ENCODE measurements around the gene KIAA1191. TPM values are rescaled to one million over a fixed set of nuclear protein-coding genes. Genes with fewer than 3 reads are reported as not detected.
"Not testable (repeated sequence)": the region's sequence is repeated elsewhere in the genome, so short reads cannot be mapped to it uniquely, and the experiment has no call there.

Gene KIAA1191
- total and polyA plus RNA-seq, 2 of the 4 experiments (the other 2 are of a cell fraction): 114 to 124 TPM

GRCh38 chr5:176305356-176305755 lies 56.2 kb downstream of the KIAA1191 start:
- H2BK120ac ChIP-seq (ENCODE audit: low read depth, low read length); H3K4me1 ChIP-seq (ENCODE audit: control insufficient read depth, insufficient read depth, low read length); H3K27ac ChIP-seq (ENCODE audit: insufficient read depth, low read length); H3K9me1 ChIP-seq (ENCODE audit: insufficient read depth, low read length); POLR2A ChIA-PET (ENCODE audit: unreplicated experiment); ATAC-seq (ENCODE audit: low read depth); H2AK9ac ChIP-seq (replicated peaks; ENCODE audit: low read depth, low read length, poor library complexity); H2BK15ac ChIP-seq (ENCODE audit: low read depth, low read length); H3K36me3 ChIP-seq (ENCODE audit: control insufficient read depth, insufficient read depth, low read length); CTCF ChIA-PET; H3K9ac ChIP-seq (ENCODE audit: low read depth, low read length); H2BK5ac ChIP-seq (ENCODE audit: low read depth, low read length, poor library complexity, severe bottlenecking); H3K56ac ChIP-seq (ENCODE audit: extremely low read depth, insufficient read depth, low read length); H3K18ac ChIP-seq (ENCODE audit: low read depth, low read length); H3K14ac ChIP-seq (replicated peaks; ENCODE audit: low read depth, low read length); H3K4me2 ChIP-seq (ENCODE audit: low read depth, low read length); H2BK20ac ChIP-seq (ENCODE audit: low read depth, low read length); dilution Hi-C loops (cut with HindIII; ENCODE audit: low sequenced_read_pairs, unreplicated experiment); H3K23ac ChIP-seq (ENCODE audit: low read depth, low read length); H3K4me3 ChIP-seq (ENCODE audit: insufficient read depth, low read depth, low read length); H3K79me1 ChIP-seq (ENCODE audit: low read depth in 1 of 2, low read length in 2 of 2); H2AFZ ChIP-seq (replicated peaks; ENCODE audit: low read length, poor library complexity); in situ Hi-C loops (cut with MboI; ENCODE audit: low sequenced_read_pairs); H3K27me3 ChIP-seq (ENCODE audit: control insufficient read depth, insufficient read depth, low read length); intact Hi-C loops (cut with micrococcal nuclease); H4K5ac ChIP-seq (ENCODE audit: low read depth, low read length); H4K91ac ChIP-seq (ENCODE audit: insufficient read depth, low read depth, low read length); H4K20me1 ChIP-seq (ENCODE audit: insufficient read depth, low read length); H3K9me3 ChIP-seq (ENCODE audit: control insufficient read depth, insufficient read depth, low read length); H3K4ac ChIP-seq (ENCODE audit: low read depth, low read length); BruUV-seq (replicated peaks); H2AK5ac ChIP-seq (ENCODE audit: low read depth, low read length); DNase-seq; H4K8ac ChIP-seq (ENCODE audit: low read depth in 2 of 2, low read length in 2 of 2): not testable (repeated sequence)
- WGBS, 2 experiments (ENCODE audit: extremely low coverage in 2 of 2, insufficient read length in 1 of 2): no CpG with 5 or more reads among the region's 31 CpGs

Small RNAs within 50 kb of the gene (microRNA-seq; reads per million reads assigned to microRNA genes)
- gene MIR1271 (ENCODE audit: insufficient read depth in 1 of 2, insufficient read length in 1 of 2, unreplicated experiment in 1 of 2): 6.2 to 30.0 reads per million in 2 experiments

Small RNAs within 50 kb of the gene (small RNA-seq; reads per million reads assigned to genes)
- gene MIR1271: 0 to 11.4 (median 9.5) reads per million in 5 experiments

Other genes starting within 250 kb of the KIAA1191 start
- 6.9 and 8.2 TPM in 2 replicates for gene SIMC1, start 123.3 kb downstream of the KIAA1191 start, total RNA-seq (2012; rRNA removed)
- gene SIMC1, start 123.3 kb downstream of the KIAA1191 start, polyA plus RNA-seq (2012; rRNA removed): 11.7 and 13.4 TPM in 2 replicates
- gene ARL10, start 3.7 kb upstream of the KIAA1191 start, total RNA-seq (2012; rRNA removed): 3.6 and 4.4 TPM in 2 replicates
- gene ARL10, start 3.7 kb upstream of the KIAA1191 start, polyA plus RNA-seq (2012; rRNA removed): 5.0 and 6.0 TPM in 2 replicates
- 28.0 and 33.3 TPM in 2 replicates for gene NOP16, start 26.8 kb upstream of the KIAA1191 start, total RNA-seq (2012; rRNA removed)
- gene NOP16, start 26.8 kb upstream of the KIAA1191 start, polyA plus RNA-seq (2012; rRNA removed): 60.4 and 61.3 TPM in 2 replicates
- gene HIGD2A, start 27.0 kb upstream of the KIAA1191 start, total RNA-seq (2012; rRNA removed): 33.3 and 35.0 TPM in 2 replicates
- 131 and 146 TPM in 2 replicates for gene HIGD2A, start 27.0 kb upstream of the KIAA1191 start, polyA plus RNA-seq (2012; rRNA removed)
- 87.6 and 122 TPM in 2 replicates for gene CLTB, start 54.8 kb upstream of the KIAA1191 start, total RNA-seq (2012; rRNA removed)
- gene CLTB, start 54.8 kb upstream of the KIAA1191 start, polyA plus RNA-seq (2012; rRNA removed): 99.9 and 133 TPM in 2 replicates
- gene FAF2, start 86.6 kb upstream of the KIAA1191 start, total RNA-seq (2012; rRNA removed): 47.0 and 50.3 TPM in 2 replicates
- gene FAF2, start 86.6 kb upstream of the KIAA1191 start, polyA plus RNA-seq (2012; rRNA removed): 31.3 and 32.9 TPM in 2 replicates
- 0.54 and 0.83 TPM in 2 replicates for gene RNF44, start 175.6 kb upstream of the KIAA1191 start, total RNA-seq (2012; rRNA removed)
- 12.4 and 13.2 TPM in 2 replicates for gene RNF44, start 175.6 kb upstream of the KIAA1191 start, polyA plus RNA-seq (2012; rRNA removed)
- not detected in 2 replicates for gene CDHR2, start 187.6 kb upstream of the KIAA1191 start, total RNA-seq (2012; rRNA removed)
- gene CDHR2, start 187.6 kb upstream of the KIAA1191 start, polyA plus RNA-seq (2012; rRNA removed): not detected in 2 replicates
- 2.5 and 3.0 TPM in 2 replicates for gene GPRIN1, start 248.4 kb upstream of the KIAA1191 start, total RNA-seq (2012; rRNA removed)
- gene GPRIN1, start 248.4 kb upstream of the KIAA1191 start, polyA plus RNA-seq (2012; rRNA removed): 4.7 and 5.1 TPM in 2 replicates

Measured in IMR-90 (cell line).